Fibroblast of skin of abdomen (primary cell): ENCODE results near the gene BEST1.
"Not testable (repeated sequence)": the region's sequence is repeated elsewhere in the genome, so short reads cannot be mapped to it uniquely, and the experiment has no call there.

ENCODE experiments used
- DNase-seq: peaks from one replicate; pipeline ENCODE4 v3.0.0-alpha.2; 2013

Gene BEST1

DNA sequence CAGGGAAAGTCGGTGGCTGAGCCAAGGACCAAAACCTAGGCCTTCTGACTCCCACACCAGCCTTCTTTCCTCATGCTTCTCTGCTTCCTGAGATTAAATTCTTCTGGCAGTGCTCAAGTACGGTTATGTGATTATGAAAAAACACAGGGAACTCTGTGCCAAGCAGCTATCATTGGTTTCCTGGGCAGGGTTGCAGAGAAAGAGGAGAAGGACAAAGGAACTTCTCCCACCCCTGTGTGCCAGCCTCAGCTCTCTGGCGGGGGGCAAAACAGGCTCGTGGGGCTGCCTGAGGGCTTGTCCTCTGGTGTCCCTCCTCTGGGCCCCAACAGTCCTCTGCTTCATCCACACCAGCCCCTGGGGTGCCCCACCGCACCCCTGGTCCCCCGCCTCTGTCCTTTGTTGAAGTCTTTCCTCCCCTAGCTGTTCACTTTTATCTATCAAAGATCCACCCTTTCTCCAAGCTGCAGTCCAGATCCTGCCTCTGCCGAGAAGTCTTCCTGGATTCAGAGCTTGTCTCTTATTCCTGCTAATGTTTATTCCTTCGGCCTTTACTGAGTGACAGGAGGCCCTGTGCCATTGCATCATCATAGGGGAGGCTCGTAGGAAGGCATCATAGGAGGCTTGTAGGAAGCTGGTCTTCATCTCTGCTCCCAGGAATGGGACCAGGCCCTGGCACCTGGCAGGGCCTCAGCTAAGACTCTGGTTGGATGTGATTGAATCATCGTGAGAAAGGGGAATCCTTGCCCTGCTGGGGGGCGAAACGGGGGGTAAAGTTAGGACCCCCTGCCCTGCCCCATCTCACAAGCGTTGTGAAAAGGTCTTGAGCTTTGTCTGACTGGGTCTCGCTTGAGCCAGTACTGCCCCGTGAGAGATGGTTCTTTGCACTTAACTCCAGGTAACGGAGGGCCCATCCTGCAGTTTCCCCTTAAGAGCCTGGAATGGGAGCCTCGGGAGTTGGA is 28.8 kb downstream of the BEST1 start:
- DNase-seq: no peak

GRCh38 chr11:61980783-61981541 is 30.8 kb downstream of the BEST1 start:
- no peak for DNase-seq

DNA sequence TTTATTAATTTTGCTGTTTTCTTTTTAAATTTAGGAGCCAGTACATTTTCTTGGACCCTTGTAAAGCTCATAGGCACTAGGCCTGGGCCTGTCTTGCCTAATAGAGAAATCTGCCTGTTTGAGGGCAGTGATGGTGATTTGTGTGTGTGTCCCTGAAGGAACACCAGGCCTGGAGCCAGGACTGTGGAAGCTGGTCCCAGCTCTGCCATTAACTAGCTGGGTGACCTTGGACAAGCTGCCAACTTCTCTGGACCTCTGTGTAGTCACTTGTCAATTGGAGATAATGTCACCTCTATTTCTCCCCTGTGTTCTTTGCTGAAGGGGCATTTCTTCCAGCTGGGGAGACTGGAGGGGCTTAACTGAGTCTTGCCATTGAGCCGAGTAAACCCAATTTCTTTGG is 33.3 kb downstream of the BEST1 start:
- no peak for DNase-seq

GRCh38 chr11:61985869-61986268 is 35.7 kb downstream of the BEST1 start:
- DNase-seq: no peak

GRCh38 chr11:61994981-61995380 is 44.8 kb downstream of the BEST1 start:
- DNase-seq: no peak

GRCh38 chr11:61996933-61997332 is 46.8 kb downstream of the BEST1 start:
- DNase-seq: no peak

- DNase-seq: no peak
Measured at GRCh38 chr11:61999141-61999975, 49.2 kb downstream of the BEST1 start.

DNA sequence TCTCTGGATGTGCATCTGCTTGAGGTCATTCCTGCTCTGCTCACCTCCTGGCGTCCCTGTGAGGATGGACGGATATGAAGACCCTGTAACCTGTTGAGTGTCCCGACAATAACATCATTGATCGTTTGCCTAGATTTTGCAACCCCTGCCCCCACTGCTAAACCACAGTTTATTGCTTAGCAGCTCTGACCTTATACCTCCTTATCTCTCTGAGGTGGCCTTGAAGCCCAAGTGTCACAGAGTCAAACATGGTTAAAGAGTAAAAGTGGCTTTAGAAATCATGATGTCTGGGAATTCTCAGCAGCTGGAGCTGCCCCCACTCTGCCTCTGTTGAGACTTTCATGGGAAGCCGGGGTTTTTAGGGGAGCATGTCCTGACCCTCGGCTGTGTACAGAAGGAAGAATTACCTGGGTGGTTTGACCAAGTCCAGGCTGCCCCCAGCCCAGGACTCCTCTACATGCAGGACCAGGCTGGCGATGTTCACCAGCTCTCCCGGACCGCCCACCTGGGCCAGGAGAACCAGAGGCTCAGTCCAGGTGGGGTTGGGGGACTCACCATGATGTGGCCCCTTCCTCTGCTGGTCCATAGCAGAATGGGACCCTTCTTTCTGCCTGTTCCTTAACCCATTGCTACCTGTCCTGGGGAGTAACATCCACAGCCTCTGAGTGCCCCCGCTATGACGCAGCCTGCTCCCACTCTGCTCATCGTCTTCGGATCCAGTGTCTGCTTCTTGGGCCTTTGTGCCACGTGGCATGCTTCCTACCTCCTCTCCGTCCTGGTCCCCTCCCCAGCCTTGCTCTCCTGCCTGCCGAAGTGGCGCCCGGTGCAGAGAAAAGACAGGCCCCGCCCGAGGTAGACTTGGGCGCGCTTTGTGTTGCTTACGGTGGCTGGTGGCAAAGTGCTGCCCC is 50.6 kb downstream of the BEST1 start:
- no peak for DNase-seq

- DNase-seq: no peak
Measured at GRCh38 chr11:62001450-62002191, 51.5 kb downstream of the BEST1 start.

DNA sequence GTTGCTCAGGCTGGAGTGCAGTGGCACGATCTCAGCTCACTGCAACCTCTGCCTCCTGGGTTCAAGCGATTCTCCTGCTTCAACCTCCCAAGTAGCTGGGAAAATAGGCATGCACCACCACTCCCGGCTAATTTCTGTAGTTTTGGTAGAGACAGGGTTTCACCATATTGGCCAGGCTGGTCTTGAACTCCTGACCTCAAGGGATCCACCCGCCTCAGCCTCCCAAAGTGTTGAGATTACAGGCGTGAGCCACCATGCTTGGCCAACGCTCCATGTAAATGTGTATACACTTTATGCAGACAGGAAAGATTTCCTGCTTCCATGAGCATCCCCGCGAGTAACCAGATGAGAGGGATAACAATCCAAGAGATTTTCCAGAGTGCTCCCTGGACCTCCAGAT is 52.1 kb downstream of the BEST1 start:
- DNase-seq: not testable (repeated sequence)

DNA sequence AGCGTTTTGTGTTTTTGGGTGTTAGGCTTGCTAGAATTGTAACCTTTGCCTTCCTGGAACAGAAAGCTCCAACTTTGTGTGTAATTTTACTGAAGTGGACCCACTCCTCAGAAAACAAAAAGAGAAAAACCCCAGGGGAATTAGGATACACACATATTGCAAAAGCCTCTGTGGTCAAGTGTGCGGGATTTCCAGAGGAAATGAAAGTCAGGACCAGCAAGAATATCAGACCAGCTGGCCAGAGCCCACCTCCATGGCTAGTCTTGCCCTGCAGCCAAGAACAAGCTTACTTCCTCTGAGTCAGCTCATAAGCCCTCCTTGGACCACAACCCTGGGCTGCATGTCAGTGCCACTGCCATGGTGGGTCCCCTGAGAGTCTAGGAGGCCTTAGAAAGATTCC is 54.3 kb downstream of the BEST1 start:
- DNase-seq: peak; percentile 71

GRCh38 chr11:62008193-62008592 is 58.0 kb downstream of the BEST1 start:
- DNase-seq: no peak

DNA sequence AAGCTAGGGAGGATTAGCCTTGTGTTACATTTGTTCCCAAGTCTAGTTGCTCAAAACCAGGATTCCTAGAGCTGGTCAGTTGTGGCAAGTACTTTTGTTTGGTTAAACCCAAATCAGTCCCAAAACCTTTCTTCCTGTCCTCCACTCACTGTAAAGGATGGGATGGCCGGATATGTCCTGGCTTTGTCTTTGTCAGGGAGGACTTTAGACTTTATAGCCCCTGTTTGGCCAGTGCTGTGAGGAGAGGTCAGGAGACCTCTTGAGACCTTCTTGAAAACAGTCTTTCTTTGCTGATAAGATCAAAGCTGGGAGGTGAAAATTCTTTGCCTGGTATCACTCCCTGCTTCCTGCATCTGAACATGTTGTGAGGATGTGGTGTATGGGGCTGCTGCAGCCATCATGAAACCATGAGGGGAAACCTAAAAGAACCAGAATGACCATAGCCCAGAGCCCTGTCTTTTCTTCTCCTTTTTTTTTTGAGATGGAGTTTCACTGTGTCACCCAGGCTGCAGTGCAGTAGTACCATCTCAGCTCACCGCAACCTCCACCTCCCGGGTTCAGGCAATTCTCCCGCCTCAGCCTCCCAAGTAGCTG is 60.9 kb downstream of the BEST1 start:
- DNase-seq: no peak

GRCh38 chr11:62011881-62012280 is 61.7 kb downstream of the BEST1 start:
- no peak for DNase-seq

- peak; percentile 21 for DNase-seq
Measured at GRCh38 chr11:62012451-62012831, 62.3 kb downstream of the BEST1 start.

DNA sequence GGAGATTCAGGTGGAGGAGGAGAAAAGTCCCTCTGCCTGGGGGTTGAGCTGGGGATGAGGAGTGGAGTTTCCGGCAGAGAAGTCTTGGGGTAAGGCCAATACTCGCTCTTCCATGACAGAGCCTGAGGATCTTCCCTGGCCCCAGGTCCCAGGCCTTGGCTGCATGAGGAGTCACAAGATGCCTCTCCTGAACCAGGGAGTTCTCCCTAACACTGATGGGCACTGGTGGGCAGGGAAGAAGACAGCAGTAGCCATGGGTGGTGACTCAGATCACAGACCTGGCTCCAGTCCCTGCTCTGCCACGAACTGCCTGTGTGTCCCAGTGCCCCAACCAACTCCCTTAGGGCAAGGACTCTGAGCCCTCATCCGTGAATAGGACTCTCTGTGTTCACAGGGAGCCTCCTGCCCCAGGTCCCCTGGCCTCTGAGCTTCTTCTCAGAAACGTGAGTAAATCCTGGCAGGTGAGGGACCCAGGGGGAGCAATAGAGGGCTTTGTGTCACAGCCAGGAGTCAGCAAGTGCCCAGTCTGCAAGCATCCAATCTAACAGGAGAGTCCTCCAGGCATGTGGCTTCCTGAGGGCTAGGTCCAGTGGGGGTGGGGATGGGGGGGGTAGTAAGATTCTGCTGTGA is 62.8 kb downstream of the BEST1 start:
- no peak for DNase-seq
